HG03103 (cell line): ENCODE results near the gene DYNLRB1.
"Not testable (repeated sequence)": the region's sequence is repeated elsewhere in the genome, so short reads cannot be mapped to it uniquely, and the experiment has no call there.

ENCODE experiments used
- ATAC-seq: cut with Tn5 transposase; IDR thresholded peaks from one replicate; pipeline ENCODE4 v1.9.1; 2021; ENCODE audit warnings: low read depth; ENCODE audit not compliant: unreplicated experiment

DYNLRB1 gene

DNA sequence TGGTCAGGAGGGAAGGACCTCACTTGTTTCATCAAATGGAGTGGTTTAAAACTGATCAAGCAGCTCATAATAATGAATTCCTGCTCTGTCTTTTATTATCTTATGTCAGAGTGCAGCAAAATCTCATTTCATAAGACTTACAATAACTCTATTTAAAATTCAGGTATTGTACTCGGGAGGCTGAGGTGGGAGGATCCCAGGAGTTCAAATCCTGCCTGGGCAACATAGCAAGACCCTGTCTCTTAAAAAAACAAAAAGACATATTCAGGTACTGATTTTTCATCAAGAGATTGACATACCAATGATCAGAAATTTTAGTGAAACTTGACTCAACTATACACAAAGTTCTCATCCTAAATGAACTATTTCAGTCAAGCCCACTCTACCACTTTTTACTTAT is 5.6 kb upstream of the DYNLRB1 start:
- ATAC-seq: no peak

DNA sequence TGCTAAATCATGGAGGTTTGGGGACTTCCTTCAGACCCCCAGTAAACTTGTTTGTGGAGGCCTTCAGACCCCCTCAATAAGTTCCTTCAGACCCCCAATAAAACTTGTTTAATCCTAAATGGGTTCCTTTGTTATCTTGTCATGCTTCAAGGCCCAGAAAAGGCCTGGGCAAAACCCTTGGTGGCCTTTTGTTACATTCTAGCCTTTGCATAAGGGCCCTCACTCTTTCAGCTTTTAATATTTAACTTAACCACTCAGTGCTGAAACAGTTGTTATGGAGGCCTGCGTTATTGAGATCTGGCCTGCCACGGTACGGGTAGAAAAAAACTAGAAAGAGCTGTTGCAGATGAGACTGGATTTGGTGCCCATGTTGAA is 4.3 kb upstream of the DYNLRB1 start:
- ATAC-seq: no peak

DNA sequence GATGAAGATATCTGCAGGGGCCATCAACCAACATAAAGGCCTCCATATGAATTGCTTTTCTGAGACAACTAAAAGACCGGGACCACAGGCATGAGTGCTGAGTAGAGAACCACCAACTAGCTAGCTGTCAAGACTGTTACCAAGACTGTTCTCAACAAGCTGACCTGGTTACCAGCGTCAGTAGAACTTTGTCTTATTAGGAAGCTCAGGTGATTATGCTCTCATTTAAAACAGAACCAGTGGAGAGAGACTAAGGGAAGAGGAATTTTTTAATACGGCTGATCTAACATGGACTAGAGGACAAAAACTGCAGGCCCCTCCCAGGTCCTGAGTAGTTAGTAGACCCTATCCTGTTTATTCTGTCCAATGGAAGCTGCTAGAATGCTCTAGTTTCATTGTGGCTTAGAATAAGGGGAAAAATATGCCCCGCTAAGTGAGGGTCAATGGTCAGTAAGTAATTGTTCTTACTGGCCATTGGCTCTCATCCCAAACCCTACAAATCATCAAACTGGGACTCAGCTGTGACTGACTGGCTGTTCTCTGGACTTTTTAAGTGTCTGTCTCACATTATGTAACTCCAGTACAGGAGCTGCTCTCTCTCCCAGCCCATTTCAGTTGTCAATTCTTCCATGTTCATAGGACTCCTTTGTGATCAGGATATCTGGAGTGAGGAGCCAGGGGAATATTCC is 3.8 kb upstream of the DYNLRB1 start:
- ATAC-seq: no peak

DNA sequence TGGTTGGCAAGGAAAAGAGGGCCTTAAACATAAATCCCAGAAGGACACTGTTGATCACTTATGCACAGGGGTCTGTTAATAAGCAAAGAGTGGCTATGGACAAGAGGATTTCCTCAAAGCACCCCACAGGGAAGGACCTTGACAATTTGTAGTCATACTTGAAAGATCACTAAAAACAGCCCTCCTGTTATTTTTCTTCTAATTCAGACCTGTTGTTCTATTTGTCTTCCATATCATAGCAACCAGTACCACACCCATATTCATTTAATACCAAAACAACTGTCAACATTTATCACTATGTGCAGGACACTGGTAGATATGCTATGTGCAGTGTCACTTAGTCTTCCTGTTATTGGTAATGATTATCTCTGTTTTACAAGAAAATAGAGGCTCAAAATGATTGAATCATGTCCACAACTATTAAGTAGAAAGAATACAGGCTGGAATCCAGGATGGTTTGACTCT is 3.2 kb upstream of the DYNLRB1 start:
- no peak for ATAC-seq

DNA sequence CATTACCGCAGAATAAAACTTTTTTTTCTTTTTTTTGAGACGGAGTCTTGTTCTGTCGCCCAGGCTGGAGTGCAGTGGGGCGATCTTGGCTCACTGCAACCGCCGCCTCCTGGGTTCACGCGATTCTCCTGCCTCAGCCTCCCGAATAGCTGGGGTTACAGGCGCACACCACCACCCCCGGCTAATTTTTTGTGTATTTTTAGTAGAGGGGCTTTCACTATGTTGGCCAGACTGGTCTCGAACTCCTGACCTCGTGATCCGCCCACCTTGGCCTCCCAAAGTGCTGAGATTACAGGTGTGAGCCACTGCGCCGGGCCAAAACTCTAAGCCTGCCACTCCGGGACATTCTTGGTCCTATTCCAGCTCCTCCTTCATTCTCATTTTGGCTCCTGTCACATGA is 2.2 kb upstream of the DYNLRB1 start:
- not testable (repeated sequence) for ATAC-seq

DNA sequence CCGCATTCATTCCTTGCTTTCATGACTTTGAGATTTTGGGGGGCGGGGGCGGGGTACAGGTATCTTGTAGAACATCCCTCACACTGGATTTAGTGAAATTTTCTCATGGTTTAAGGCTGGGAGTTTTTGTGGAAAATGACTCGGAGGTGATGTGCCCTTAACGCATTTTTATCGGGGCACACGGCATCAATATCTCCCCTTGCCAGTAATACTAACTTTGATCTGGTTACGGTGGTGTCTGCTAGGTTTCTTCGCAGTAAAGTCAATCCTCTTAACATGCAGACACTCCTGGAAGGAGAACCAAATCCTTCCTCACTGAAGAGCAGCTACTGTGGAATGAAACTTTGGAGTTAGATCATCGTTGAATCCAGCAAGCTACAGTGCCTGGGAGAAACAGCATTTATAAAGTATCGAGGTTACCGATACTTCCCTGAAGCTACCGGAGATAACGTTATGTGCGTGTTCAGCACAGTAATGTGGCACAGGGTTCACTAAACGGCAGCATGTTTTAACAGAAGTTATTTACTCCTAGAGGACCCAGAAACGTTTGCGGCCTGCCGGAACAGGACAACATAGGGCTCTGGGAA is 1.2 kb upstream of the DYNLRB1 start:
- ATAC-seq: no peak

DNA sequence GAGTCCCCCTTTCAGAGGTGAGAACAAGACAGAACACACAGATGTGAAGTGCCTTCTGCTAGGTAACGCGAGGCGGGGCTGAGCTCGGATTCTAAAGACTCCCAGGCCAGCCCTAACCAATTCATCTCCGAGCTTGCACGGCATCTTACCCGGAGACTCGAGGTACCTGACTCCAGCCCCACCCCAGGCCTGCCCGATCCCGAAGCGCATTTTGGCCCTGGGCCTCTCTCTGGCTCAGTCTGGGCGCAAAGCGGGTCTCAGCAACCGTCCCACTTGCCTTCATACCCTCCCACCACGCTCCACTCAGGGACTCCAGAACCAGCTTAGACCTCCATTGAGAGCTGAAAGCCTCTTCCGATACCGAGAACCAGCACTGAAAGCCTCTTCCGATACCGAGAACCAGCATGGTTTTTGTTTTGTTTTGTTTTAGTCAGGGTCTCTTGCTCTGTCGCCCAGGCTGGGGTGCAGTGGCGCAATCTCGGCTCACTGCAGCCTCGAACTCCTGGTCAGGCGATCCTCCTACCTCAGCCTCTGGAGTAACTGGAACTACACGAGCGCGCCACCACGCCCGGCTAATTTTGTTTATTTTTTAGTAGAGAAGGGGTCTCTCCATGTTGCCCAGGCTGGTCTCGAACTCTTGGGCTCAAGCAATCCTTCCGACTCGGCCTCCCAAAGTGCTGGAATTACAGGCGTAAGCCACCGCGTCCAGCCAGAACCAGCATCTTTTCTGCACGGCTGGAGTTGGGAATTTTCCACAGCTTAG is 557 bp upstream of the DYNLRB1 start:
- peak; percentile 46 for ATAC-seq

DNA sequence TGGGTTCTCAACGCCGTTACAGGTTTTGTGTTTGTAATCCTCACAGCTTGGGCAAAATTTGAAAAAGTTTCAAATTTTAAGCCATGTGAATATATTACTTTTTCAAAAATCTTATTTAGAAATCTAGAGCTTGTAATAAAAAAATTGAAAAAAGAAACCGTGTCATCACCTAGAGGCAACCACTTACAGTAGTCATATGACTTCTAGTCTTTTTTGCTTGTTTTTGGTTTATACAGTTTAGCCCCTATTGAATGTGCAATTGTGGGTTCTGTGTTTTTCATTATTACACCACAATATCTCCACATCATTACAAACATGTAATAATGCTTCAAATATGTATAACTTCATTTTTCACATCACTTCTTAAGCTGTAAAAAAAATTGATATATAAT is 888 bp downstream of the DYNLRB1 start:
- no peak for ATAC-seq

DNA sequence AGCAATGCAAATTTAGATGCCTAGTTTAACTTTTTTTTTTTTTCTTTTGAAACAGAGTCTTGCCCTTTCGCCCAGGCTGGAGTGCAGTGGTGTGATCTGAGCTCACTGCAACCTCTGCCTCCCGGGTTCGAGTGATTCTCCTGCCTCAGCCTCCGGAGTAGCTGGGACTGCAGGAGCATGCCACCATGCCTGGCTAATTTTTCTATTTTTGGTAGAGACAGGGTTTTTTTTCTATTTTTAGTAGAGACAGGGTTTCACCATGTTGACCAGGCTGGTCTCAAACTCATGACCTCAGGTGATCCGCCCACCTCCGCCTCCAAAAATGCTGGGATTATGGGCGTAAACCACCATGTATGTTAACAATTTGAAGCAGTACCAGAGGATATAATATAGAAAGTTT is 2.6 kb downstream of the DYNLRB1 start:
- not testable (repeated sequence) for ATAC-seq

DNA sequence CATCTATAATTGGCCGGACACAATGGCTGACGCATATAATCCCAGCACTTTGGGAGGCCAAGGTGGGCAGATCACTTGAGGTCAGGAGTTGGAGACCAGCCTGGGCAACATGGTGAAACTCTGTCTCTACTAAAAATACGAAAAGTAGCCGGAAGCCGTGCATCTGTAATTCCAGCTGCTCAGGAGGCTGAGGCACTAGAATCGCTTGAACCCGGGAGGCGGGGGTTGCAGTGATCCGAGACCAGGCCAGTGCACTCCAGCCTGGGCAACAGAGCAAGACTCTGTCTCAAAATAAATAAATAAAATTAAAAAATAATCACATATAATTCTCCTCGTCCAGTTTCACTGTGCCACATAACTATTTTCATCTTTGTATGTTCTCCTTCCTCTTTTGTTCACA is 3.6 kb downstream of the DYNLRB1 start:
- ATAC-seq: not testable (repeated sequence)

DNA sequence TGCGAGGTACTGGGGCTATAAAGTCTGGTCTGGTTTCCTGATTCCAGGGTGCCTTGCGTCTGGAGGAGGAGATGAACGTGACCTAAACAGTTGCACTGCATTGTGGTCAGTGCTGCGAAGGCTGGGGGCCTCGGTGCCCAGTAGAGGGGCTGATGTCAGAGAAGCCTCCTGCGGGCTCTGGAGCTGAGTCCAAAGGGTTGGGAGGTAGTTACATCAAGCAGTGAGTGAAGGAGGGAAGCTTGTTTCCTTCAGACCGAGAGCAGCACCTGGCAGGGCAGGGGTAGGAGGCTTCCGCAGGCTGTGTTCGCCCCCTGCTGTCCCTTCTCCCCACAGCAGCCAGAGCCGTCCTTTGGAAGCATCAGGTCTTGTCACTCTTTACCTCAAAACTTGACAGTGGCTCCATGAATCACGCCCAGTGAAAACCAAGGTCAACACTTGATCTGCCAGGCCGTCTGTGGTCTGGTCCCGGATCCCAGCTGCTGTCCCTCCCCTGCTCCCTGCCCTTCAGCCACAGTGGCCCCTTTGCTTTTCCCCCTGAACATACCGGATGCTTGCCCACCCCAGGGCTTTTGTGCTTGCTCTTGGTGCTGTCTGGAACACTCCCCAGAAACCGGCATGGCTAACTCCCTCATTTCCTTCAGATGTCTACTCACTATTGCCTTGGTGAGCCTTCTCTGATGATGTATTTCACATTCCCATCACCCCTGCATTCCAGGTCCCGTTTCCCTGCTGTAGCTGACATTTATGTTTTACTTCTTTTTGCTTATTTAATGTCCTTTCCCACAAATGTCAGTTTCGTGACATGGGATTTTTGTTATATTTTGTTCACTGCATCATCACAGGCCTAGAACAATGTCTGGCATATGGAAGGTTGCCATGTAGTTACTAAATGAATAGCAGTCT is 7.0 kb downstream of the DYNLRB1 start:
- ATAC-seq: no peak

DNA sequence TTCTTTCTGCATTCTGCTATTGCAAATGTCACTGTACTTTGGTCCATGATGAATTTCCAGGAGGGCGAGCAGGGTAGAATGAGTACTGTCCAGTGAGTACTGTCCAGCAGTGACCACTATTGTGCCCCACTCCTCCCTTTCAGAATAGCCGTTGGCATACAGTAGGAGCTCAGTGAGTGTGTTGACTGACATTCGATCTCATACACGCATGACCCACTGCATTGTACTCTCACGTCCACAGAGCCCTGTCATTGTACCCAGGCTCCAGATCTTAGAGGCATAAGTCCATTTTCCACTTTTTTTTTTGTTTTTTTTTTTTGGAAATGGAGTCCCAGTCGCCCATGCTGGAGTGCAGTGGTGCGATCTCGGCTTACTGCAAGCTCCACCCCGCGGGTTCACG is 8.2 kb downstream of the DYNLRB1 start:
- ATAC-seq: no peak

DNA sequence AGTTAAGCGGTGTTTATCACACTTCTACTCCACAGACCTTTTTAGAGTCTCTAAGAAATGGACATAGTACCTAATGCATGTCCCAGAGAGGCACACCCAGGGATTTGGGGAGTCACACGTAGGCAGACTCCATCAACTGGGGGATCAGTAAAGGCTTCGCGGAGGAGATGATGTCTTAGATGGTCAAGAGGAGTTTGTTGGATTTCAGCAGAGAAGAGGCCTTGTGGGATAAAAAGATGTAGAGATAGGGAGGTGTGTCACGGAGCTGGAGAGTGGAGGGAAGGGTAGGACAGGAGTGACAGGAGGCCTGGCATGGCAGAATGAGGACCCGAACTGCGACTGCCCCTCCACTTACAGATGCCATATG is 9.1 kb downstream of the DYNLRB1 start:
- ATAC-seq: no peak

DNA sequence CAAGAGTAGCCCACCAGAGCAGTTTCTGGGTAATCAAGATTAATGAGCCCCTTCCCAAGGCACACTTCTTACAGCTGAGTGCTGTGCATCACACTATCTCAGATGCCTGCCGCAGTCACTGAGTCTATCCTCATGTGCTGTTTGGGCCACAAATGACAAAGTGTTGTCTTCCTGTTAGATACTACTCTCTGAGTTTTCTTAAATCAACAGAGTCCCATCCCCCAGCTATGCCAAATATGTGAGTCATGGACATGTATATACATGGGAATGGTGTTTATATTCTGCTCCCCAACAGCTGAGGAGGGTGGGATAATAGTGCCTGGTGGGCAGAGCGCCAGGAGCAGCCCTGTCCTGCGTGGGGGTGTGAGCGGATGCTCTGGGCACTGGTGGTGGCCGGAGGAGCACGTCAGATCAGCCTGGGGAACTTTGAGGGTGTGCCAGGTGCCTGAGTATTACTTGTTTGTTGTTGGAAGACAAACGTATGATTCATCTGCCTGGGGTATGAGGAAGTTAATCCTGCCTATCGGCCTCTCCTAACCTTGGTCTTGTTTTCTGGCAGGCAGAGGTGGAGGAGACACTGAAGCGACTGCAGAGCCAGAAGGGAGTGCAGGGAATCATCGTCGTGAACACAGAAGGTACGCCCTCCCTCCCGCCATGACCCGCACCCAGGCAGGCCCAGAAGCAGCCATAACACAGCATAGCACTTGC is 9.6 kb downstream of the DYNLRB1 start:
- ATAC-seq: no peak

DNA sequence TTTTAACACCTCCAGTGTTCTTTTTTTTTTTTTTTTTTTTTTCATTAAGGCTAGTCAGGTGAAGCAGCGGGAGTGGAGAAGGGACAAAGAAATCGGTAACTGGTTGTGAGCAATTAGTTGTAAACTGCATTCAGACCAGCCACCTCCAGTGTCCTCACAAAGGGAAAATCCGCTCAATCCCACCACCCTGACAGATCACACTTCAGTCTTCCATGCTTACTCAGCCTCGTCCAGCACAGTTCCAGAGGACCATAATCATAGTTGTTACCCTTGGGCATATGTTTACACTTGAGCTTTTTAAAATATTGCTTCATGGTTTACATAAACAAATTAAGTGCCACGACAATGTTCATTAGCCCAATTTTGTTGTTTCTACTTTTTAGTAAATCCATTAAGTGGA is 10.2 kb downstream of the DYNLRB1 start:
- ATAC-seq: no peak

DNA sequence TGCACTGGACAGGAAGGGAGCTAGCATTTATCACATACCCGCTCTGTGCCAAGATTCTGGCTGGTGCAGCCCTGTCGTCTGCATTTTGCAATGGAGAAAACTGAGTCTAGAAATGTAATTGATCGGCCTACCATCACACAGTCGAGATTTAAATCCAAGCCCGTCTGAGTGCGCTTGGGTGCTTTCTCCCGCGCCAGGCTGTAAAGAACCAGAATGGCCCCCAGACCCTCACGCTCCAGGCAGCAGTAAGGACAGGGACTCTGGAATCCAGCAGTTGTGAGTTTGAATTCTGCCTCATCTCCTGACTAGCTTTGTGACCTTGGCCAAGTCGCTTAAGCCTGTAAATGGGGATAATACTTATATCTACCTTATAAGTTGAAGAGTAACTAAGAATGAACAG is 10.8 kb downstream of the DYNLRB1 start:
- ATAC-seq: no peak

DNA sequence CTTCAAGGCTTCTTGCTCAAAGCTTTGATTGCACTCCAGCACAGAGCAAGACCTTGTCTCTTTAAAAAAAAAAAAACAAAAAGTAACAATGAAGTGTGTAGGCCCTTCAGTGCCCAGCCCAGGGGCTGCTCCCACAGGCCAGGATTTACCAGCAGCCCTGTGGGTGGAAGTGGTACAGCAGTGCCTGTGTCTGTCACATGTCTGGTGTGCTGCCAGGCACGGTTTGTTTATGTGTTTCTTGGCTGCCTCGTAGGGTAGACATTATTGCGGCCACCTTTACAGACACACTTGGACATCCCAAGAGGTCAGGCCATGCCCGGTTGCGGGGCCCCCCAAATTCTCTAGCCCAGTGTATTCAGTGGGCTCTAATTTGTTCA is 12.7 kb downstream of the DYNLRB1 start:
- ATAC-seq: no peak

DNA sequence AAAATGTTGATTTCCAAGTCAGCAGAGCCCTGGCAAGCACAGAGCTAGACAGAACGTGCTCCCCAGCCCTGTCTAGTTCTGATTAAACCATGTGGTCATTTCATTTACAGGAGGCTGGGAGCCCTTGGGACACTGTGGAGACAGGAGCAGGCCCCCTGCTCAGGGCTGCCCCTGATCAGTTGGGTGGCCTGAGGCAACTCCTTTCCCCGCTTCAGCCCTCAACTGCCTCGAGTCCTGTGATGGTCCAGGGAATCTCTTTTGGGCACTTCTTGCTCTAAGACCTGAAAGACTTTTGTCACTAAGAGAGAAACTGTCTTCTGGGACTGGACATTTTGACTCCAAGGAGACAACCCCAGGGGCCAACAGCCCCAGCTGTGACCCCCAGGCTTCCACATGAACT is 13.5 kb downstream of the DYNLRB1 start:
- no peak for ATAC-seq

DNA sequence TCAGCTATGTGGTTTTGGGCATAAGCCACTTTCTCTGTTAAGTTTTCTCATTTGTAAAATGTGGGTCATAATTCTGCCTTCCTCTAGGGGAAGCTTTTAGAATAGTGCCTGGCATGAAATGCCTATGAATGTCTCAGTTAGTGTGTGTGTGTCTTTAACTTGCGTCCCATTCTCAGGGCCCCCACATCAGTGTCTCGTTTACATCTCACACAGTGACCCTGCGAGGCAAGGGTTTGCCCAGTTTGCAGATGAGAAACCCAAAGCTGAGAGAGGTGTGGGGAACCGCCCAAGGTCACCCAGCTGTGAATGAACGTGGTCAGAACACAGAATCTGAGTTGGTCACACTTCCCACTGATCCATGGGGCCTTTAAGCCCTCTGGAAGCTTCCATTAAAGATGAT is 14.1 kb downstream of the DYNLRB1 start:
- ATAC-seq: no peak

DNA sequence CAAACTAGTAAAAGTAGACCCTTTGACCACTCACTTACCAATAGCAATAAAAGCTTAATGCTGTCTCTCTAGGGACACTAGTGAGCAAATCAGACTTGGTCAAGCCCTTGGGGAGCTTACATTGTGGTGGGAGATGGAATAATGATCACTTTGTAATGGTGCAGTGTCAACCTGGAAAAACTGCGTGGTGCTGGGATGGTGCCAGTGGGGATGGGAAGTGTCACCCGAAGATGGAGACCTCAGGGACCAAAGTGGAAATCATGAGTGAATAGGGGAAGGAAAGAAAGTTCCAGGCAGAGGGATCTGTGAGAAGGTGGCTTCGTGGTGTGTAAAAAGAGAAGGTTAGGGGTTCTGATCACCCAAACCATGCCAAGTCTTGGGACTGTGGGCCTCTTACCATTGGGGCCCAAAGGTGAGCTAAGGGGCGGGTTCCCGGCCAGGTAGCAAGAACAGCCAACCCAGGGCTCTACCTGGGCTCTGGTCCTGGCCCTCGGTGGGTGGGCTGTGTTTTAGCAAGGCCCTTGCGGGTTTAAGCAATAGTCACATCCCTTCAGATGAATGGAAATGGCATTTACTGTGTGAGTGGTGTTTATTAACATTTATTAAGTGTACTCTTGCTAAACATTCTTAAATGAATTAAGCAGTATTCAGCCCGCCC is 15.5 kb downstream of the DYNLRB1 start:
- no peak for ATAC-seq
